Measurements from ENCODE around the gene POLDIP3. TPM values are rescaled to one million over a fixed set of nuclear protein-coding genes. Genes with fewer than 3 reads are reported as not detected.

The POLDIP3 gene
- total RNA-seq, 1 experiment from 2014 or later, result 51.3 TPM

DNA sequence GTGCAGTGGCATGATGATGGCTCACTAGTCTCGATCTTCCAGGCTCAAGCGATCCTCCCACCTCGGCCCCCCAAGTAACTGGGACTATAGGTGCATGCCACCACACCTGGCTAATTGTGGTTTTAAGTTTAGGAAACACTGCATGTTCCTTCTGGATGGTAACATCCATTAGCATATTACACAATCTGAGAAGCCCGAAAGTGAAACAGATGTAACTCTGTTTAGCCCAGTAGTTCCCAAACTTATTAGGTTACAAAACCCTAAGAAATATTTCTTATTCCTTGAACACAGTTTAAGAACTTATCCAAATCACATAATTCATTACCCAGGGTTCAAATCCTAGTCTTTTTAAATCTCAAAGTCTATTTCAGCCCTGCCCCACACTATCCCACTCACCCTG, 28.3 kb downstream of the POLDIP3 start:
- no peak overlapping the region for H3K4me3 Mint-ChIP-seq (ENCODE audit: unreplicated experiment)
- H3K4me1 Mint-ChIP-seq (ENCODE audit: insufficient read depth, unreplicated experiment), result peaks cover 5% of the 10 kb centered on the region
- ChIA-PET POLR2A (interaction anchor here (0.7 to 1.2 kb wide), 2 partner anchors 7 to 10 kb away, joined by 4 read pairs; no protein-coding TSS in a partner anchor), CTCF (interaction anchor here (0.6 kb wide), 1 partner anchor 109 kb away, joined by 4 read pairs; no protein-coding TSS in a partner anchor)
- TF ChIP-seq, protein P1, sequence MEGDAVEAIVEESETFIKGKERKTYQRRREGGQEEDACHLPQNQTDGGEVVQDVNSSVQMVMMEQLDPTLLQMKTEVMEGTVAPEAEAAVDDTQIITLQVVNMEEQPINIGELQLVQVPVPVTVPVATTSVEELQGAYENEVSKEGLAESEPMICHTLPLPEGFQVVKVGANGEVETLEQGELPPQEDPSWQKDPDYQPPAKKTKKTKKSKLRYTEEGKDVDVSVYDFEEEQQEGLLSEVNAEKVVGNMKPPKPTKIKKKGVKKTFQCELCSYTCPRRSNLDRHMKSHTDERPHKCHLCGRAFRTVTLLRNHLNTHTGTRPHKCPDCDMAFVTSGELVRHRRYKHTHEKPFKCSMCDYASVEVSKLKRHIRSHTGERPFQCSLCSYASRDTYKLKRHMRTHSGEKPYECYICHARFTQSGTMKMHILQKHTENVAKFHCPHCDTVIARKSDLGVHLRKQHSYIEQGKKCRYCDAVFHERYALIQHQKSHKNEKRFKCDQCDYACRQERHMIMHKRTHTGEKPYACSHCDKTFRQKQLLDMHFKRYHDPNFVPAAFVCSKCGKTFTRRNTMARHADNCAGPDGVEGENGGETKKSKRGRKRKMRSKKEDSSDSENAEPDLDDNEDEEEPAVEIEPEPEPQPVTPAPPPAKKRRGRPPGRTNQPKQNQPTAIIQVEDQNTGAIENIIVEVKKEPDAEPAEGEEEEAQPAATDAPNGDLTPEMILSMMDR (IDR thresholded peaks at IDR 0.05; ENCODE audit: unreplicated experiment), result no peak
- H3K27ac Mint-ChIP-seq (ENCODE audit: low read depth, unreplicated experiment), result no peak overlapping the region
- intact Hi-C loops (cut with micrococcal nuclease), result no loop called here
- H3K27me3 Mint-ChIP-seq (ENCODE audit: insufficient read depth, unreplicated experiment), result no peaks in the 10 kb centered on the region
- no TSS peak for BruUV-seq (replicated peaks)
- no peaks in the 10 kb centered on the region for H3K9me3 Mint-ChIP-seq (ENCODE audit: unreplicated experiment)
- DNase-seq (ENCODE audit: unreplicated experiment), result no peak
- H3K36me3 Mint-ChIP-seq (ENCODE audit: insufficient read depth, unreplicated experiment), result peaks cover 89% of the 10 kb centered on the region

DNA sequence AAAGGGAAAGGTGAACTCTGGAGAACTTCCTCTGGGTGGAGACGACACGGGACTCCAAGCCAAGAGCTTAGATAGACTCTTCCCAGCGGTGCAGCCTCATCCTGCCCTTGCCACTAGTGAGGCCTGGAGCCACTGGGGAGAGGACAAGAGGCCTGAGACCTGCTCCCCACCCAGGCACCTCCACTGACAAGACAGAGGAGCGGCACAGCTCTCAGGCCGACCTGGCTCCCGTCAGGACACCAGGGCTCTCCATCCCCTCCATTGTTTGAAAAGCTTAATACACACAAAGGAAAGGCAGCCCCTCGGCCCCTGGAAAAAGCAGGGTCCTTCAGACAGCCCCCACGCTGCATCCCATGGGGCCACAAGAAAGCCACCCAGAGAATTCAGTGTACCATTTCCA, 29.6 kb downstream of the POLDIP3 start:
- peaks cover 81% of the 10 kb centered on the region for H3K36me3 Mint-ChIP-seq (ENCODE audit: insufficient read depth, unreplicated experiment)
- no peaks in the 10 kb centered on the region for H3K9me3 Mint-ChIP-seq (ENCODE audit: unreplicated experiment)
- no peak overlapping the region for H3K27ac Mint-ChIP-seq (ENCODE audit: low read depth, unreplicated experiment)
- BruUV-seq (replicated peaks), result no TSS peak
- H3K4me1 Mint-ChIP-seq (ENCODE audit: insufficient read depth, unreplicated experiment), result peaks cover 5% of the 10 kb centered on the region
- TF ChIP-seq, protein P1 (IDR thresholded peaks at IDR 0.05; ENCODE audit: unreplicated experiment), result no peak
- ChIA-PET CTCF (interaction anchor here (0.7 kb wide), 1 partner anchor 128 kb away, joined by 3 read pairs; no protein-coding TSS in a partner anchor), POLR2A (interaction anchor here (0.6 to 1.9 kb wide), 4 partner anchors 9 to 181 kb away, joined by 4 to 8 read pairs (median 6); partner anchors contain the start of gene POLDIP3)
- no peak overlapping the region for H3K4me3 Mint-ChIP-seq (ENCODE audit: unreplicated experiment)
- no peaks in the 10 kb centered on the region for H3K27me3 Mint-ChIP-seq (ENCODE audit: insufficient read depth, unreplicated experiment)
- no peak for DNase-seq (ENCODE audit: unreplicated experiment)
- intact Hi-C loops (cut with micrococcal nuclease), result no loop called here

DNA sequence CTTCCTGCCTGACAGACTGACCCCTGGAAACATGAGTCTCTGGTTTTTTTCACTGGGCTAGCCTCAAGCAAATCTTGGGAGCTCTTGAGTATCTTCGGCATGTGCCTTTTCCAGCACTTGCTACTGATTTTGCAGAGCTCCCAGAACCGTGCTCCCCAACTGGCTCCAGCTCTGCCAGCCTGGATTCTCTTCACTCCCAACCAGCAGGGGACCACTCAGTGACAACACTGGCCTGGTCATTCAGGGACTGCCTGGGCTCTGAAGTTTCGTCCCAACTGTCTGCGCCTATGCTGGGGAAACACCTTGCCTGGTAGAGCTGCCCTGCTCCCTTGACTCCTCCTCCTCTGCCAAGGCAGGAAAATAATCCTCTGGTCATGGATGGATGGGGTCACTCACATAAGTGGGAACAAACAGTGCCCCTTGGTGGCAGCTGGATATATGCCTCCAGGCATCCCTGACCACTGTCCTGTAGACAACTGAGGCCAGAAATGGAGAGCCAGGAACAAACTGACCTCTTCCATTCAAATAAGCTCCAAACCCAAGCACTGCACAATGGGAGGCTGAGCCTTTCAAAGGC, 30.2 kb downstream of the POLDIP3 start:
- Mint-ChIP-seq H3K4me3 (ENCODE audit: unreplicated experiment) (no peak overlapping the region), H3K27me3 (ENCODE audit: insufficient read depth, unreplicated experiment) (no peaks in the 10 kb centered on the region), H3K36me3 (ENCODE audit: insufficient read depth, unreplicated experiment) (peaks cover 75% of the 10 kb centered on the region), H3K27ac (ENCODE audit: low read depth, unreplicated experiment) (no peak overlapping the region), H3K4me1 (ENCODE audit: insufficient read depth, unreplicated experiment) (peaks cover 5% of the 10 kb centered on the region), H3K9me3 (ENCODE audit: unreplicated experiment) (no peaks in the 10 kb centered on the region)
- no peak for DNase-seq (ENCODE audit: unreplicated experiment)
- POLR2A ChIA-PET, result interaction anchor here (1.5 to 1.9 kb wide), 2 partner anchors 30 to 36 kb away, joined by 8 read pairs; partner anchors contain the start of gene POLDIP3
- intact Hi-C loops (cut with micrococcal nuclease), result no loop called here
- TF ChIP-seq, protein P1 (IDR thresholded peaks at IDR 0.05; ENCODE audit: unreplicated experiment), result no peak
- BruUV-seq (replicated peaks), result no TSS peak
- CTCF ChIA-PET, result interaction anchor here (1.1 kb wide), 1 partner anchor 30 kb away, joined by 3 read pairs; no protein-coding TSS in a partner anchor

DNA sequence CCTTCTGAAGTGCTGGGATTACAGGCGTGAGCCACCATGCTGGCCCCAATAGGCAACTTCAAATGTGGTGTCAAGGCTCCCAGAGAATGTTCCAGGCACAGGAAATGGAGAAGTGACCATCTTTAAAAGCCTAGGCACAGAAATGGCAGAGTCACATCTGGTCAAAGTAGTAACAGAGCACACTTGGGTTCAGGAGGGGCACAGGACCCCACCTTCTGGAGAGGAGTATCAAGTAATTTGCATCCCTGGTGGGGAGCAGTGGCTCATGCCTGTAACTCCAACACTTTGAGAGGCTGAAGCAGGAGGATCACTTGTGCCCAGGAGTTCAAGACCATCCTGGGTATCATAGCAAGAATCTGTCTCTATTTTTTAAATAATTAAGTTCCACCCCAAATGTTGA, 31.7 kb downstream of the POLDIP3 start:
- BruUV-seq (replicated peaks), result no TSS peak
- TF ChIP-seq, protein P1 (IDR thresholded peaks at IDR 0.05; ENCODE audit: unreplicated experiment), result no peak
- no peak overlapping the region for H3K27ac Mint-ChIP-seq (ENCODE audit: low read depth, unreplicated experiment)
- H3K27me3 Mint-ChIP-seq (ENCODE audit: insufficient read depth, unreplicated experiment), result no peaks in the 10 kb centered on the region
- intact Hi-C loops (cut with micrococcal nuclease), result no loop called here
- no peaks in the 10 kb centered on the region for H3K9me3 Mint-ChIP-seq (ENCODE audit: unreplicated experiment)
- peaks cover 5% of the 10 kb centered on the region for H3K4me1 Mint-ChIP-seq (ENCODE audit: insufficient read depth, unreplicated experiment)
- peaks cover 75% of the 10 kb centered on the region for H3K36me3 Mint-ChIP-seq (ENCODE audit: insufficient read depth, unreplicated experiment)
- DNase-seq (ENCODE audit: unreplicated experiment), result no peak
- ChIA-PET CTCF (no interaction called here), POLR2A (interaction anchor here (0.8 to 2.0 kb wide), 3 partner anchors 9 to 38 kb away, joined by 3 to 13 read pairs (median 6); partner anchors contain the start of gene POLDIP3)
- H3K4me3 Mint-ChIP-seq (ENCODE audit: unreplicated experiment), result no peak overlapping the region

Measured in MCF 10A (cell line).